GM23248 (cell line): ENCODE results near the gene ARHGAP23.

Source experiments
- EZH2 ChIP-seq: fragments of 200-600 bp; sonication (generic); IDR thresholded peaks from 2 replicates; pipeline ENCODE4 v1.6.1; 2018; ENCODE audit warnings: antibody characterized with exemption, mild to moderate bottlenecking; ENCODE audit not compliant: insufficient read depth, poor library complexity, severe bottlenecking
- EZH2phosphoT487 ChIP-seq: fragments of 200-600 bp; sonication (generic); IDR thresholded peaks from 2 replicates; pipeline ENCODE4 v1.6.1; 2018; ENCODE audit warnings: antibody characterized with exemption, moderate library complexity, mild to moderate bottlenecking, low read depth; ENCODE audit not compliant: insufficient read depth

- TF ChIP-seq EZH2phosphoT487: no peak
- TF ChIP-seq EZH2: no peak
Observed at GRCh38 chr17:38533241-38533640, 105.0 kb downstream of the ARHGAP23 start.
